BLaER1 treated with 17β-estradiol and CSF1 and Interleukin-3, amounts not matched to agents 10 nM and 100 nM (cell line): ENCODE measurements around the gene ACADS.

Experiments
- H3K27ac ChIP-seq, 11 experiments: shearing (Covaris generic); formaldehyde crosslinking; 2 replicates each; pipeline ENCODE4 v1.8.1; 2022
- H3K27me3 ChIP-seq, 11 experiments: shearing (Covaris generic); formaldehyde crosslinking; 2 replicates each; pipeline ENCODE4 v1.8.1; 2022
- H3K36me3 ChIP-seq, 11 experiments: shearing (Covaris generic); formaldehyde crosslinking; 2 replicates each; pipeline ENCODE4 v1.8.1; 2022
- H3K4me1 ChIP-seq, 10 experiments: shearing (Covaris generic); formaldehyde crosslinking; 2 replicates each; pipeline ENCODE4 v1.8.1; 2022
- H3K4me2 ChIP-seq, 11 experiments: shearing (Covaris generic); formaldehyde crosslinking; 2 replicates each; pipeline ENCODE4 v1.8.1; 2022
- H3K4me3 ChIP-seq, 10 experiments: shearing (Covaris generic); formaldehyde crosslinking; 2 replicates each; pipeline ENCODE4 v1.8.1; 2022
- H3K9ac ChIP-seq, 11 experiments: shearing (Covaris generic); formaldehyde crosslinking; 2 replicates each; pipeline ENCODE4 v1.8.1; 2022
- H3K9me3 ChIP-seq, 11 experiments: shearing (Covaris generic); formaldehyde crosslinking; replicated peaks in 1 of 11; 2 replicates each; pipeline ENCODE4 v1.8.1; 2022
- H4K20me1 ChIP-seq, 11 experiments: shearing (Covaris generic); formaldehyde crosslinking; 2 replicates each; pipeline ENCODE4 v1.8.1; 2022
- Cebpa-rat ChIP-seq, 11 experiments: shearing (Covaris generic); IDR thresholded peaks; 2 replicates each; pipeline ENCODE4 v1.8.1; 2022

The ACADS gene

DNA sequence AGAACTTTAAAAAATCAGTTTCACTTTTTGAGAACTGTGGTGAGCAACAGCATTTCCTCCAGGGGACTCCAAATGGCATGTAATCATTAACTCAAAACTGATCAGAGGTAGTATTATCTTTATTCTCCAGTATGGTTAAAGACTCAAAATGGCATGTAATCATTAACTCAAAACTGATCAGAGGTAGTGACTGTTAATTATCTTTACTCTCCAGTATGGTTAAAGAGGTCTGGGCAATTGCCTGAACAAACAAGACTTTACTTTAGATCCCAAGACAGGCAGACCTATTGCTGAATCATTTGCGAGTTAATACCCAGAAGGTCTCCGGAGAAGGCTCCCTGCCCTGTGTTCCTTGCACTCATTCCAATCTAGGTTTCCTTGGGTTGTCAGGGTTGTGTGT is 6.6 kb upstream of the ACADS start:
- Histone ChIP-seq H3K4me2 (peak overlapping the region in 3 of 11 experiments; percentile 10 to 48 (median 25); a peak in 5 of 22 replicates), H3K27ac (no peak overlapping the region)

GRCh38 chr12:120719496-120720233 is 6.0 kb upstream of the ACADS start:
- Histone ChIP-seq H3K27me3 (no peaks in the 10 kb centered on the region), H3K9ac (peak overlapping the region in 2 of 11 experiments; percentile 11 to 13; a peak in 2 of 22 replicates), H3K36me3 (peaks cover 84 to 100% (median 99%) of the 10 kb centered on the region in 11 experiments), H3K9me3 (no peaks in the 10 kb centered on the region), H3K27ac (0 out of 22 replicates have a peak overlapping the region, but pooled peaks of 1 of the 11 experiments have one; percentile 20), H3K4me1 (peaks cover 16 to 44% (median 37%) of the 10 kb centered on the region in 10 experiments), H4K20me1 (peaks cover 0 to 66% (median 38%) of the 10 kb centered on the region in 11 experiments; a peak in 17 of 22 replicates), H3K4me3 (no peak overlapping the region), H3K4me2 (peak overlapping the region in 9 of 11 experiments; percentile 1 to 48 (median 17); a peak in 11 of 22 replicates)
- no peak for TF ChIP-seq Cebpa-rat (IDR thresholded peaks at IDR 0.05)

More for the DNA sequence above, 6.6 kb upstream of the ACADS start:
- TF ChIP-seq Cebpa-rat (IDR thresholded peaks at IDR 0.05), result no peak
- no peak overlapping the region for H3K4me3 ChIP-seq
- no peaks in the 10 kb centered on the region for H3K9me3 ChIP-seq
- peaks cover 90 to 100% (median 100%) of the 10 kb centered on the region in 11 experiments for H3K36me3 ChIP-seq
- peaks cover 16 to 41% (median 36%) of the 10 kb centered on the region in 10 experiments for H3K4me1 ChIP-seq
- H3K27me3 ChIP-seq, result no peaks in the 10 kb centered on the region
- peaks cover 5 to 66% (median 44%) of the 10 kb centered on the region in 11 experiments; a peak in 18 of 22 replicates for H4K20me1 ChIP-seq
- H3K9ac ChIP-seq, result 0 out of 22 replicates have a peak overlapping the region, but pooled peaks of 1 of the 11 experiments have one; percentile 11

- H3K9me3 ChIP-seq, result no peaks in the 10 kb centered on the region
- H4K20me1 ChIP-seq, result peaks cover 0 to 63% (median 34%) of the 10 kb centered on the region in 11 experiments; a peak in 17 of 22 replicates
- H3K36me3 ChIP-seq, result peaks cover 77 to 95% (median 91%) of the 10 kb centered on the region in 11 experiments
- no peaks in the 10 kb centered on the region for H3K27me3 ChIP-seq
- H3K4me3 ChIP-seq, result no peak overlapping the region
- peak overlapping the region in 9 of 11 experiments; percentile 1 to 48 (median 17); a peak in 10 of 22 replicates for H3K4me2 ChIP-seq
- no peak for TF ChIP-seq Cebpa-rat (IDR thresholded peaks at IDR 0.05)
- H3K27ac ChIP-seq, result peak overlapping the region in 1 of 11 experiments; percentile 20; a peak in 1 of 22 replicates
- H3K9ac ChIP-seq, result peak overlapping the region in 3 of 11 experiments; percentile 25 to 32 (median 31); a peak in 4 of 22 replicates
- H3K4me1 ChIP-seq, result peaks cover 23 to 52% (median 45%) of the 10 kb centered on the region in 10 experiments
These were observed 5.2 kb upstream of the ACADS start for GRCh38 chr12:120720234-120720986.

- Histone ChIP-seq H3K4me1 (peaks cover 26 to 56% (median 50%) of the 10 kb centered on the region in 10 experiments), H3K27me3 (no peaks in the 10 kb centered on the region), H3K9ac (peak overlapping the region in 4 of 11 experiments; percentile 2 to 32 (median 28); a peak in 4 of 22 replicates), H4K20me1 (peaks cover 0 to 57% (median 34%) of the 10 kb centered on the region in 11 experiments; a peak in 17 of 22 replicates), H3K4me3 (no peak overlapping the region), H3K27ac (peak overlapping the region in 1 of 11 experiments; percentile 1; a peak in 1 of 22 replicates), H3K36me3 (peaks cover 70 to 88% (median 84%) of the 10 kb centered on the region in 11 experiments), H3K9me3 (no peaks in the 10 kb centered on the region), H3K4me2 (peak overlapping the region in 9 of 11 experiments; percentile 3 to 27 (median 19); a peak in 8 of 22 replicates)
- TF ChIP-seq Cebpa-rat (IDR thresholded peaks at IDR 0.05), result 0 out of 22 replicates have a peak, but pooled peaks of 1 of the 11 experiments have one; percentile 16
These were observed 4.4 kb upstream of the ACADS start for GRCh38 chr12:120720987-120721801.

GRCh38 chr12:120721866-120722265 is 3.8 kb upstream of the ACADS start:
- 0 out of 22 replicates have a peak overlapping the region, but pooled peaks of 1 of the 11 experiments have one; percentile 1 for H3K27ac ChIP-seq
- H3K4me2 ChIP-seq, result peak overlapping the region in 8 of 11 experiments; percentile 3 to 27 (median 20); a peak in 7 of 22 replicates
- H3K36me3 ChIP-seq, result peaks cover 63 to 81% (median 78%) of the 10 kb centered on the region in 11 experiments
- H4K20me1 ChIP-seq, result peaks cover 0 to 52% (median 33%) of the 10 kb centered on the region in 11 experiments; a peak in 17 of 22 replicates
- H3K4me1 ChIP-seq, result peaks cover 32 to 63% (median 55%) of the 10 kb centered on the region in 10 experiments
- H3K9ac ChIP-seq, result peak overlapping the region in 4 of 11 experiments; percentile 2 to 32 (median 9); a peak in 2 of 22 replicates
- H3K9me3 ChIP-seq, result no peaks in the 10 kb centered on the region
- H3K27me3 ChIP-seq, result no peaks in the 10 kb centered on the region
- TF ChIP-seq Cebpa-rat (IDR thresholded peaks at IDR 0.05), result no peak
- H3K4me3 ChIP-seq, result no peak overlapping the region

- no peaks in the 10 kb centered on the region for H3K9me3 ChIP-seq
- no peak overlapping the region for H3K4me2 ChIP-seq
- no peak overlapping the region for H3K27ac ChIP-seq
- no peak overlapping the region for H3K4me3 ChIP-seq
- TF ChIP-seq Cebpa-rat (IDR thresholded peaks at IDR 0.05), result peak in 1 of 11 experiments; percentile 7; a peak in 1 of 22 replicates
- peaks cover 0 to 52% (median 33%) of the 10 kb centered on the region in 11 experiments; a peak in 17 of 22 replicates for H4K20me1 ChIP-seq
- peaks cover 32 to 63% (median 55%) of the 10 kb centered on the region in 10 experiments for H3K4me1 ChIP-seq
- no peaks in the 10 kb centered on the region for H3K27me3 ChIP-seq
- peaks cover 54 to 80% (median 73%) of the 10 kb centered on the region in 11 experiments for H3K36me3 ChIP-seq
- H3K9ac ChIP-seq, result no peak overlapping the region
These were observed 2.8 kb upstream of the ACADS start for GRCh38 chr12:120722784-120723183.

GRCh38 chr12:120724720-120725119 is 906 bp upstream of the ACADS start:
- H3K4me1 ChIP-seq, result peaks cover 28 to 49% (median 43%) of the 10 kb centered on the region in 10 experiments
- peak overlapping the region in 4 of 11 experiments; percentile 75 to 87 (median 82); a peak in 7 of 22 replicates for H3K9ac ChIP-seq
- peaks cover 37 to 76% (median 65%) of the 10 kb centered on the region in 11 experiments for H3K36me3 ChIP-seq
- H3K4me2 ChIP-seq, result peak overlapping the region; percentile 81 to 97 (median 94)
- H3K27ac ChIP-seq, result no peak overlapping the region
- TF ChIP-seq Cebpa-rat (IDR thresholded peaks at IDR 0.05), result no peak
- no peaks in the 10 kb centered on the region for H3K27me3 ChIP-seq
- H3K9me3 ChIP-seq, result no peaks in the 10 kb centered on the region
- H4K20me1 ChIP-seq, result peaks cover 0 to 47% (median 27%) of the 10 kb centered on the region in 11 experiments; a peak in 17 of 22 replicates
- H3K4me3 ChIP-seq, result peak overlapping the region in 2 of 10 experiments; percentile 67 to 70; a peak in 3 of 20 replicates
